Activated naive CD4-positive, alpha-beta T cell treated with anti-CD3 and anti-CD28 coated beads, Interleukin-2, amount 50 U/mL, for 24 hours (primary cell): ENCODE measurements around the gene SPOCK1.

Experiments used
- H3K27ac Mint-ChIP-seq: one replicate; pipeline ENCODE4 v1.8.0; 2021; ENCODE audit warnings: mild to moderate bottlenecking, mixed read lengths
- H3K27me3 Mint-ChIP-seq: one replicate; pipeline ENCODE4 v1.8.0; 2021; ENCODE audit warnings: mixed read lengths
- H3K36me3 Mint-ChIP-seq: one replicate; pipeline ENCODE4 v1.8.0; 2021; ENCODE audit warnings: mixed read lengths
- H3K4me1 Mint-ChIP-seq: one replicate; pipeline ENCODE4 v1.8.0; 2021; ENCODE audit warnings: mixed read lengths
- H3K4me3 Mint-ChIP-seq: one replicate; pipeline ENCODE4 v1.8.0; 2021; ENCODE audit warnings: mild to moderate bottlenecking, mixed read lengths
- H3K9me3 Mint-ChIP-seq: one replicate; pipeline ENCODE4 v1.8.0; 2021; ENCODE audit warnings: mixed read lengths

The SPOCK1 gene

GRCh38 chr5:137058089-137058488 is 441.0 kb downstream of the SPOCK1 start:
- Mint-ChIP-seq H3K27ac (no peak overlapping the region), H3K4me1 (no peaks in the 10 kb centered on the region), H3K9me3 (no peaks in the 10 kb centered on the region), H3K36me3 (no peaks in the 10 kb centered on the region), H3K27me3 (no peaks in the 10 kb centered on the region), H3K4me3 (no peak overlapping the region)

- Mint-ChIP-seq H3K9me3 (no peaks in the 10 kb centered on the region), H3K4me3 (no peak overlapping the region), H3K27ac (no peak overlapping the region), H3K4me1 (no peaks in the 10 kb centered on the region), H3K36me3 (no peaks in the 10 kb centered on the region), H3K27me3 (peaks cover 1% of the 10 kb centered on the region)
These were observed 442.4 kb downstream of the SPOCK1 start for GRCh38 chr5:137056676-137057075.

GRCh38 chr5:137055271-137055872 is 443.8 kb downstream of the SPOCK1 start:
- H3K4me3 Mint-ChIP-seq = no peak overlapping the region
- no peaks in the 10 kb centered on the region for H3K4me1 Mint-ChIP-seq
- peaks cover 1% of the 10 kb centered on the region for H3K27me3 Mint-ChIP-seq
- H3K27ac Mint-ChIP-seq = no peak overlapping the region
- H3K36me3 Mint-ChIP-seq = no peaks in the 10 kb centered on the region
- no peaks in the 10 kb centered on the region for H3K9me3 Mint-ChIP-seq

- H3K27ac Mint-ChIP-seq = no peak overlapping the region
- H3K4me1 Mint-ChIP-seq = no peaks in the 10 kb centered on the region
- peaks cover 1% of the 10 kb centered on the region for H3K27me3 Mint-ChIP-seq
- H3K4me3 Mint-ChIP-seq = no peak overlapping the region
- H3K36me3 Mint-ChIP-seq = no peaks in the 10 kb centered on the region
- H3K9me3 Mint-ChIP-seq = no peaks in the 10 kb centered on the region
These were observed 444.3 kb downstream of the SPOCK1 start for GRCh38 chr5:137054792-137055191.

GRCh38 chr5:137054335-137054734 is 444.8 kb downstream of the SPOCK1 start:
- peaks cover 1% of the 10 kb centered on the region for H3K27me3 Mint-ChIP-seq

GRCh38 chr5:137051161-137051560 is 448.0 kb downstream of the SPOCK1 start:
- Mint-ChIP-seq H3K27me3 (peaks cover 1% of the 10 kb centered on the region), H3K36me3 (no peaks in the 10 kb centered on the region), H3K27ac (no peak overlapping the region), H3K4me3 (no peak overlapping the region), H3K4me1 (no peaks in the 10 kb centered on the region), H3K9me3 (no peaks in the 10 kb centered on the region)

More at GRCh38 chr5:137054335-137054734, 444.8 kb downstream of the SPOCK1 start:
- no peaks in the 10 kb centered on the region for H3K36me3 Mint-ChIP-seq
- no peak overlapping the region for H3K27ac Mint-ChIP-seq
- H3K4me3 Mint-ChIP-seq = no peak overlapping the region
- H3K9me3 Mint-ChIP-seq = no peaks in the 10 kb centered on the region
- H3K4me1 Mint-ChIP-seq = no peaks in the 10 kb centered on the region

- H3K4me1 Mint-ChIP-seq = no peaks in the 10 kb centered on the region
- H3K4me3 Mint-ChIP-seq = no peak overlapping the region
- H3K9me3 Mint-ChIP-seq = peaks cover 11% of the 10 kb centered on the region
- H3K27ac Mint-ChIP-seq = no peak overlapping the region
- H3K27me3 Mint-ChIP-seq = peaks cover 2% of the 10 kb centered on the region
- no peaks in the 10 kb centered on the region for H3K36me3 Mint-ChIP-seq
These were observed 458.3 kb downstream of the SPOCK1 start for GRCh38 chr5:137040641-137041340.

- peaks cover 2% of the 10 kb centered on the region for H3K27me3 Mint-ChIP-seq
- no peak overlapping the region for H3K27ac Mint-ChIP-seq
- H3K4me3 Mint-ChIP-seq = no peak overlapping the region
- H3K4me1 Mint-ChIP-seq = no peaks in the 10 kb centered on the region
- H3K36me3 Mint-ChIP-seq = no peaks in the 10 kb centered on the region
- H3K9me3 Mint-ChIP-seq = peaks cover 11% of the 10 kb centered on the region
These were observed 459.1 kb downstream of the SPOCK1 start for GRCh38 chr5:137040024-137040423.

GRCh38 chr5:137037848-137038247 is 461.3 kb downstream of the SPOCK1 start:
- H3K9me3 Mint-ChIP-seq = peaks cover 7% of the 10 kb centered on the region
- no peak overlapping the region for H3K27ac Mint-ChIP-seq
- H3K4me3 Mint-ChIP-seq = no peak overlapping the region
- no peaks in the 10 kb centered on the region for H3K36me3 Mint-ChIP-seq
- H3K4me1 Mint-ChIP-seq = no peaks in the 10 kb centered on the region
- peaks cover 2% of the 10 kb centered on the region for H3K27me3 Mint-ChIP-seq

GRCh38 chr5:137036640-137037039 is 462.5 kb downstream of the SPOCK1 start:
- H3K27me3 Mint-ChIP-seq = peaks cover 2% of the 10 kb centered on the region

GRCh38 chr5:137035480-137035878 is 463.6 kb downstream of the SPOCK1 start:
- Mint-ChIP-seq H3K4me1 (no peaks in the 10 kb centered on the region), H3K9me3 (peaks cover 6% of the 10 kb centered on the region), H3K4me3 (no peak overlapping the region)

More at GRCh38 chr5:137036640-137037039, 462.5 kb downstream of the SPOCK1 start:
- H3K4me1 Mint-ChIP-seq = no peaks in the 10 kb centered on the region
- peaks cover 6% of the 10 kb centered on the region for H3K9me3 Mint-ChIP-seq
- no peak overlapping the region for H3K4me3 Mint-ChIP-seq
- no peaks in the 10 kb centered on the region for H3K36me3 Mint-ChIP-seq
- H3K27ac Mint-ChIP-seq = no peak overlapping the region

GRCh38 chr5:137034764-137035479 is 464.2 kb downstream of the SPOCK1 start:
- no peak overlapping the region for H3K4me3 Mint-ChIP-seq
- no peaks in the 10 kb centered on the region for H3K36me3 Mint-ChIP-seq

More at GRCh38 chr5:137035480-137035878, 463.6 kb downstream of the SPOCK1 start:
- Mint-ChIP-seq H3K27me3 (peaks cover 2% of the 10 kb centered on the region), H3K27ac (no peak overlapping the region), H3K36me3 (no peaks in the 10 kb centered on the region)

GRCh38 chr5:137034213-137034612 is 464.9 kb downstream of the SPOCK1 start:
- Mint-ChIP-seq H3K9me3 (peaks cover 6% of the 10 kb centered on the region), H3K27me3 (peaks cover 2% of the 10 kb centered on the region), H3K4me3 (no peak overlapping the region), H3K4me1 (no peaks in the 10 kb centered on the region), H3K36me3 (no peaks in the 10 kb centered on the region), H3K27ac (no peak overlapping the region)

More at GRCh38 chr5:137034764-137035479, 464.2 kb downstream of the SPOCK1 start:
- Mint-ChIP-seq H3K27ac (no peak overlapping the region), H3K9me3 (peaks cover 6% of the 10 kb centered on the region), H3K27me3 (peaks cover 2% of the 10 kb centered on the region), H3K4me1 (no peaks in the 10 kb centered on the region)

GRCh38 chr5:137032929-137033328 is 466.2 kb downstream of the SPOCK1 start:
- Mint-ChIP-seq H3K27ac (no peak overlapping the region), H3K4me1 (no peaks in the 10 kb centered on the region), H3K4me3 (no peak overlapping the region), H3K36me3 (no peaks in the 10 kb centered on the region), H3K27me3 (peaks cover 2% of the 10 kb centered on the region), H3K9me3 (peaks cover 6% of the 10 kb centered on the region)

GRCh38 chr5:137027758-137028157 is 471.4 kb downstream of the SPOCK1 start:
- peaks cover 9% of the 10 kb centered on the region for H3K9me3 Mint-ChIP-seq
- no peaks in the 10 kb centered on the region for H3K4me1 Mint-ChIP-seq
- peaks cover 4% of the 10 kb centered on the region for H3K27me3 Mint-ChIP-seq
- H3K4me3 Mint-ChIP-seq = no peak overlapping the region
- no peak overlapping the region for H3K27ac Mint-ChIP-seq
- no peaks in the 10 kb centered on the region for H3K36me3 Mint-ChIP-seq

GRCh38 chr5:137026296-137026695 is 472.8 kb downstream of the SPOCK1 start:
- Mint-ChIP-seq H3K4me1 (no peaks in the 10 kb centered on the region), H3K36me3 (no peaks in the 10 kb centered on the region), H3K27ac (no peak overlapping the region), H3K9me3 (peaks cover 4% of the 10 kb centered on the region), H3K27me3 (peaks cover 4% of the 10 kb centered on the region), H3K4me3 (no peak overlapping the region)
